ENCODE measurements around the gene SETDB1.

- no peak for TF ChIP-seq POLR2A (IDR thresholded peaks at IDR 0.05)
- no peak for TF ChIP-seq CTCF (IDR thresholded peaks at IDR 0.05)
Measured at GRCh38 chr1:150890033-150890416, 36.1 kb upstream of the SETDB1 start.

Data from lower leg skin (tissue), 3 donors.